Measurements from ENCODE around the gene ZNF544. TPM values are rescaled to one million over a fixed set of nuclear protein-coding genes. Genes with fewer than 3 reads are reported as not detected.
A peak's percentile ranks its signal among the peaks of the same experiment; 100 is the strongest.

ZNF544 gene
- total RNA-seq, 2 experiments from 2014 or later: 39.6 to 45.4 TPM

GRCh38 chr19:58261968-58262921 lies 33.5 kb downstream of the ZNF544 start:
- POLR2A ChIA-PET: interaction anchor here (0.6 to 1.4 kb wide), 2 partner anchors 79 to 258 kb away, joined by 3 read pairs; partner anchors contain the start of gene ZNF274
- CTCF ChIA-PET: interaction anchor here (1.9 kb wide), 1 partner anchor 16 kb away, joined by 5 read pairs; the partner anchor contains the start of gene ZNF8
- Mint-ChIP-seq H3K9me3 (peaks cover 91% of the 10 kb centered on the region), H3K36me3 (peaks cover 92% of the 10 kb centered on the region), H3K27ac (no peak overlapping the region), H3K27me3 (no peaks in the 10 kb centered on the region), H3K4me1 (ENCODE audit: low read depth) (no peaks in the 10 kb centered on the region), H3K4me3 (no peak overlapping the region)
- DNase-seq: no peak
- intact Hi-C loops (cut with micrococcal nuclease): no loop called here

- CTCF ChIA-PET: interaction anchor here (1.9 kb wide), 1 partner anchor 15 kb away, joined by 5 read pairs; the partner anchor contains the start of gene ZNF8
- H3K27me3 Mint-ChIP-seq: no peaks in the 10 kb centered on the region
- intact Hi-C loops (cut with micrococcal nuclease): no loop called here
- peaks cover 89% of the 10 kb centered on the region for H3K36me3 Mint-ChIP-seq
- peaks cover 86% of the 10 kb centered on the region for H3K9me3 Mint-ChIP-seq
- H3K27ac Mint-ChIP-seq: peak overlapping the region; percentile 28
- no peaks in the 10 kb centered on the region for H3K4me1 Mint-ChIP-seq (ENCODE audit: low read depth)
- no peak for DNase-seq
- no peak overlapping the region for H3K4me3 Mint-ChIP-seq
- POLR2A ChIA-PET: interaction anchor here (1.4 kb wide), 1 partner anchor 257 kb away, joined by 3 read pairs; no protein-coding TSS in a partner anchor
Measured at GRCh38 chr19:58262922-58263296, 34.2 kb downstream of the ZNF544 start.

- H3K4me1 Mint-ChIP-seq (ENCODE audit: low read depth): no peaks in the 10 kb centered on the region
- ChIA-PET POLR2A (no interaction called here), CTCF (no interaction called here)
- H3K36me3 Mint-ChIP-seq: peaks cover 79% of the 10 kb centered on the region
- H3K27me3 Mint-ChIP-seq: no peaks in the 10 kb centered on the region
- DNase-seq: no peak
- peaks cover 79% of the 10 kb centered on the region for H3K9me3 Mint-ChIP-seq
- no peak overlapping the region for H3K4me3 Mint-ChIP-seq
- no peak overlapping the region for H3K27ac Mint-ChIP-seq
- intact Hi-C loops (cut with micrococcal nuclease): no loop called here
Measured at GRCh38 chr19:58265100-58265499, 36.4 kb downstream of the ZNF544 start.

GRCh38 chr19:58268344-58268743 lies 39.6 kb downstream of the ZNF544 start:
- peaks cover 72% of the 10 kb centered on the region for H3K9me3 Mint-ChIP-seq
- DNase-seq: no peak
- intact Hi-C loops (cut with micrococcal nuclease): no loop called here
- H3K27ac Mint-ChIP-seq: no peak overlapping the region
- H3K4me1 Mint-ChIP-seq (ENCODE audit: low read depth): no peaks in the 10 kb centered on the region
- no peaks in the 10 kb centered on the region for H3K27me3 Mint-ChIP-seq
- ChIA-PET POLR2A (no interaction called here), CTCF (interaction anchor here (1.2 kb wide), 1 partner anchor 40 kb away, joined by 4 read pairs; the partner anchor contains the start of gene ZNF544)
- no peak overlapping the region for H3K4me3 Mint-ChIP-seq
- H3K36me3 Mint-ChIP-seq: peaks cover 73% of the 10 kb centered on the region

GRCh38 chr19:58274771-58275201 lies 46.1 kb downstream of the ZNF544 start:
- H3K4me1 Mint-ChIP-seq (ENCODE audit: low read depth): peaks cover 12% of the 10 kb centered on the region
- DNase-seq: no peak
- intact Hi-C loops (cut with micrococcal nuclease): loop anchor here (10.0 kb wide), 1 partner anchor 50 kb away; the partner anchor contains the start of gene ZNF544
- CTCF ChIA-PET: no interaction called here
- POLR2A ChIA-PET: no interaction called here
- H3K27me3 Mint-ChIP-seq: no peaks in the 10 kb centered on the region
- H3K36me3 Mint-ChIP-seq: peaks cover 68% of the 10 kb centered on the region
- no peak overlapping the region for H3K27ac Mint-ChIP-seq
- H3K9me3 Mint-ChIP-seq: peaks cover 50% of the 10 kb centered on the region
- no peak overlapping the region for H3K4me3 Mint-ChIP-seq

- intact Hi-C loops (cut with micrococcal nuclease): loop anchor here (10.0 kb wide), 1 partner anchor 51 kb away; the partner anchor contains the start of gene ZNF544
- CTCF ChIA-PET: no interaction called here
- H3K4me3 Mint-ChIP-seq: no peak overlapping the region
- H3K27ac Mint-ChIP-seq: no peak overlapping the region
- no peak for DNase-seq
- H3K36me3 Mint-ChIP-seq: peaks cover 62% of the 10 kb centered on the region
- H3K9me3 Mint-ChIP-seq: peaks cover 42% of the 10 kb centered on the region
- POLR2A ChIA-PET: no interaction called here
- H3K4me1 Mint-ChIP-seq (ENCODE audit: low read depth): peaks cover 19% of the 10 kb centered on the region
- no peaks in the 10 kb centered on the region for H3K27me3 Mint-ChIP-seq
Measured at GRCh38 chr19:58275564-58275963, 46.9 kb downstream of the ZNF544 start.

GRCh38 chr19:58277197-58277596 lies 48.5 kb downstream of the ZNF544 start:
- DNase-seq: no peak
- Mint-ChIP-seq H3K4me3 (peak overlapping the region; percentile 24), H3K9me3 (peaks cover 27% of the 10 kb centered on the region), H3K27me3 (no peaks in the 10 kb centered on the region), H3K36me3 (peaks cover 53% of the 10 kb centered on the region), H3K4me1 (ENCODE audit: low read depth) (peaks cover 33% of the 10 kb centered on the region), H3K27ac (no peak overlapping the region)
- CTCF ChIA-PET: no interaction called here
- intact Hi-C loops (cut with micrococcal nuclease): loop anchor here (10.0 kb wide), 1 partner anchor 52 kb away; the partner anchor contains the start of gene ZNF544
- POLR2A ChIA-PET: interaction anchor here (0.8 kb wide), 1 partner anchor 87 kb away, joined by 3 read pairs; no protein-coding TSS in a partner anchor

GRCh38 chr19:58277748-58278540 lies 49.2 kb downstream of the ZNF544 start:
- Mint-ChIP-seq H3K36me3 (peaks cover 50% of the 10 kb centered on the region), H3K4me3 (peak overlapping the region; percentile 83), H3K4me1 (ENCODE audit: low read depth) (peaks cover 35% of the 10 kb centered on the region), H3K27me3 (no peaks in the 10 kb centered on the region), H3K9me3 (peaks cover 22% of the 10 kb centered on the region), H3K27ac (peak overlapping the region; percentile 95)
- ChIA-PET CTCF (interaction anchor here (1.0 to 1.5 kb wide), 3 partner anchors 15 to 242 kb away, joined by 4 to 5 read pairs (median 5); partner anchors contain the start of gene ZNF544), POLR2A (interaction anchor here (0.6 to 1.0 kb wide), 2 partner anchors 114 to 128 kb away, joined by 3 read pairs; partner anchors contain the start of gene ZNF329)
- no peak for DNase-seq
- intact Hi-C loops (cut with micrococcal nuclease): loop anchor here (1.0 to 10.0 kb wide), 8 partner anchors 27 to 221 kb away; partner anchors contain the start of genes ERVK3-1, ZNF274, ZNF324 and ZNF446

- Mint-ChIP-seq H3K9me3 (peaks cover 22% of the 10 kb centered on the region), H3K27ac (peak within 1 kb of the TSS; percentile 95), H3K27me3 (no peaks in the 10 kb centered on the region), H3K4me1 (ENCODE audit: low read depth) (peaks cover 35% of the 10 kb centered on the region), H3K4me3 (peak within 1 kb of the TSS; percentile 83), H3K36me3 (peaks cover 49% of the 10 kb centered on the region)
- ChIA-PET POLR2A (interaction anchor here (1.0 kb wide), 1 partner anchor 128 kb away, joined by 3 read pairs; the partner anchor contains the start of gene ZNF329), CTCF (interaction anchor here (1.0 to 1.5 kb wide), 3 partner anchors 16 to 242 kb away, joined by 4 to 5 read pairs (median 5); partner anchors contain the start of gene ZNF544)
- intact Hi-C loops (cut with micrococcal nuclease): loop anchor here (1.0 to 10.0 kb wide), 8 partner anchors 27 to 221 kb away; partner anchors contain the start of genes ERVK3-1, ZNF274, ZNF324 and ZNF446
- peak; percentile 99 for DNase-seq
Measured at GRCh38 chr19:58278541-58279041, 49.9 kb downstream of the ZNF544 start, which contains the start of gene ZNF8. Gene ZNF8, plus strand, starts transcription at chr19:58278955. Its CDS starts 127 bp downstream, at chr19:58279082.

GRCh38 chr19:58279042-58279924 lies 50.6 kb downstream of the ZNF544 start:
- intact Hi-C loops (cut with micrococcal nuclease): loop anchor here (2.0 to 10.0 kb wide), 3 partner anchors 54 to 198 kb away; partner anchors contain the start of genes ZNF324, ZNF446 and ZNF544
- Mint-ChIP-seq H3K36me3 (peaks cover 48% of the 10 kb centered on the region), H3K4me3 (peak overlapping the region; percentile 83), H3K27me3 (no peaks in the 10 kb centered on the region), H3K4me1 (ENCODE audit: low read depth) (peaks cover 35% of the 10 kb centered on the region), H3K9me3 (peaks cover 19% of the 10 kb centered on the region), H3K27ac (peak overlapping the region; percentile 79)
- ChIA-PET CTCF (interaction anchor here (0.5 to 1.5 kb wide), 5 partner anchors 17 to 241 kb away, joined by 3 to 5 read pairs (median 4); partner anchors contain the start of gene ZNF544), POLR2A (interaction anchor here (1.0 kb wide), 1 partner anchor 129 kb away, joined by 3 read pairs; the partner anchor contains the start of gene ZNF329)
- DNase-seq: peak; percentile 76

Measured in activated CD4-positive, alpha-beta memory T cell treated with anti-CD3 and anti-CD28 coated beads for 36 hours (primary cell).